HepG2 (cell line): ENCODE data around the gene ELF1. TPM values are rescaled to one million over a fixed set of nuclear protein-coding genes. Genes with fewer than 3 reads are reported as not detected.
A peak's percentile ranks its signal among the peaks of the same experiment; 100 is the strongest.

ENCODE experiments used
- CREM ChIP-seq, 2 experiments: sonication (generic) in 1 of 2; formaldehyde crosslinking in 1 of 2; IDR thresholded peaks; 2 replicates each; pipeline versions ENCODE4 v1.4.0 to v1.6.1; 2016 to 2020; ENCODE audit warnings: antibody characterized with exemption in 1 of 2, mild to moderate bottlenecking in 1 of 2, missing genetic modification reagents in 1 of 2
- ELF3 ChIP-seq: IDR thresholded peaks from 2 replicates; pipeline ENCODE4 v1.6.1; 2016; ENCODE audit warnings: missing genetic modification reagents, missing compliant biosample characterization
- HDAC1 ChIP-seq: sonication (generic); formaldehyde crosslinking; IDR thresholded peaks from 2 replicates; pipeline ENCODE4 v1.5.1; 2020; ENCODE audit warnings: mild to moderate bottlenecking, missing genetic modification reagents
- NCOA5 ChIP-seq: sonication (generic); formaldehyde crosslinking; IDR thresholded peaks from 2 replicates; pipeline ENCODE4 v1.4.0; 2020; ENCODE audit warnings: missing genetic modification reagents
- SCMH1 ChIP-seq: sonication (generic); formaldehyde crosslinking; IDR thresholded peaks from 2 replicates; pipeline ENCODE4 v1.9.0; 2021; ENCODE audit warnings: missing genetic modification reagents, mild to moderate bottlenecking, borderline replicate concordance
- SUZ12 ChIP-seq: fragments of 150-350 bp; IDR thresholded peaks from 2 replicates; pipeline ENCODE4 v1.6.1; 2014; ENCODE audit warnings: low read depth, low read length
- TBL1XR1 ChIP-seq: fragments of 150-350 bp; IDR thresholded peaks from 2 replicates; pipeline ENCODE4 v1.6.1; 2014; ENCODE audit warnings: borderline replicate concordance, low read length; ENCODE audit not compliant: partially characterized antibody
- ZFX ChIP-seq: sonication (generic); formaldehyde crosslinking; IDR thresholded peaks from 2 replicates; pipeline ENCODE4 v1.4.0; 2020; ENCODE audit warnings: mild to moderate bottlenecking, low read depth, missing genetic modification reagents, moderate library complexity
- ZNF225 ChIP-seq: sonication (generic); formaldehyde crosslinking; IDR thresholded peaks from 2 replicates; pipeline ENCODE4 v1.4.0; 2020; ENCODE audit warnings: mild to moderate bottlenecking, missing genetic modification reagents
- ZNF256 ChIP-seq: sonication (generic); formaldehyde crosslinking; conservative IDR thresholded peaks from 2 replicates; pipeline ENCODE4 v1.4.0; 2020; ENCODE audit warnings: missing genetic modification reagents
- ZNF317 ChIP-seq: sonication (generic); formaldehyde crosslinking; IDR thresholded peaks from 2 replicates; pipeline ENCODE4 v1.5.0; 2020; ENCODE audit warnings: mild to moderate bottlenecking, missing genetic modification reagents
- polyA plus RNA-seq, 8 experiments: library from polyadenylated mRNA; depleted of rRNA in 3 of 8; stranded (reverse) in 7 of 8; unstranded in 1 of 8; fragments of >200 nt; fragmentation: Illumina TruSeq in 4 of 8; extraction: Trizol in 4 of 8; gene quantifications; 2 replicates each; pipeline versions ENCODE4 v1.2.1 to v1.2.3, GENCODE V29; 2011 to 2016; ENCODE audit warnings: low read depth in 4 of 8, missing spikeins in 1 of 8, mixed read lengths in 1 of 8; ENCODE audit not compliant: insufficient read depth in 1 of 8
- total RNA-seq, 5 experiments: library from RNA; depleted of rRNA; stranded (reverse); fragments of >200 nt; fragmentation: Illumina TruSeq; extraction: Trizol; gene quantifications; 2 replicates each; pipeline ENCODE4 v1.2.3, GENCODE V29; 2016; ENCODE audit warnings: low read depth in 1 of 5
- TF ChIP-seq, protein P1 (sequence below): sonication (generic); formaldehyde crosslinking; IDR thresholded peaks from 2 replicates; pipeline ENCODE4 v1.4.0; 2020; ENCODE audit warnings: missing genetic modification reagents, mild to moderate bottlenecking, borderline replicate concordance
- TF ChIP-seq, protein P2 (sequence below): sonication (generic); formaldehyde crosslinking; IDR thresholded peaks from 2 replicates; pipeline ENCODE4 v1.5.0; 2020; ENCODE audit warnings: missing genetic modification reagents
- TF ChIP-seq, protein P3 (sequence below): IDR thresholded peaks from 2 replicates; pipeline ENCODE4 v1.6.1; 2018; ENCODE audit warnings: missing genetic modification reagents
- TF ChIP-seq, protein P4 (sequence below): sonication (generic); formaldehyde crosslinking; IDR thresholded peaks from 2 replicates; pipeline ENCODE4 v1.8.1; 2023; ENCODE audit warnings: mild to moderate bottlenecking, moderate library complexity, missing genetic modification reagents
- TF ChIP-seq, protein P5 (sequence below): IDR thresholded peaks from 2 replicates; pipeline ENCODE4 v1.6.1; 2016; ENCODE audit warnings: missing genetic modification reagents, missing compliant biosample characterization
- TF ChIP-seq, protein P6 (sequence below): sonication (generic); formaldehyde crosslinking; IDR thresholded peaks from 2 replicates; pipeline ENCODE4 v1.4.0; 2020; ENCODE audit warnings: missing genetic modification reagents

Gene ELF1
- total and polyA plus RNA-seq, 2 of the 13 experiments (the other 11 are each of a cell fraction or from before 2014, with no cell fraction given), result 24.6 to 71.5 TPM

DNA sequence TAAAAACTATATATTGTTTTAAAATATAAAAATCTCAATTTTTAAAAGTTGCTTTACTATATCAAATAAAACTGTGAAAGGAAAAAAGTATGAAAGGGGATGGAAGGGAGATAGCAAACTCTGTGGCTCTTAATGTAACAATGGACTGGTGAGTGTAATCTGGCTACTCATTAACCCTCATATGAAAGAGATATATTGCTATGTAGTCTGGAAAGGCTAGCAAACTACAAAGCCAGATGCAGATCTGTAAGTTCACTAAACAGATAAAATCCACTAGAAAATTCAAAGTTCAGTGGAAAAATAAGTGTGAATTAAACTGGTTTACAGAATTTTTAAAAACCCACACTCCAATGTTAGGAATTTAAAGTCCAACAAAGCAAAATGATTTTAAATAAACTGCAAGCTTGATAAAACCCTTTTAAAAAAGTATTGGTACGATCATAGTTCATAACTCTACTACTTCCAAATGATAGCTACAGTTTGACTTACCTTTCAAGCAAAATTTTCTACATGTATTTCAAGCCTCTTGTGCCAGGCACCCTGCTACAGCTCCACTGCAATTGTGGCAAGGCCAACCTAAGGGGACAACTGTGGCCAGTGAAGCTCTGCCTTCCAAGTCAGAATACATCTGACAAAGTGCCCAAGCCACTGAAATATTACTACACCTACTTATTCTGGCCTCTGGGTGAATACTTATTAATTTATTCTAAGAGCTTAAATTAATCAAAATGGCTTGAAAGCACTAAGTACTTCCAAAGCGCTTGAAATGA is 647 bp upstream of the ELF1 start (continued):
- TF ChIP-seq, protein P1, sequence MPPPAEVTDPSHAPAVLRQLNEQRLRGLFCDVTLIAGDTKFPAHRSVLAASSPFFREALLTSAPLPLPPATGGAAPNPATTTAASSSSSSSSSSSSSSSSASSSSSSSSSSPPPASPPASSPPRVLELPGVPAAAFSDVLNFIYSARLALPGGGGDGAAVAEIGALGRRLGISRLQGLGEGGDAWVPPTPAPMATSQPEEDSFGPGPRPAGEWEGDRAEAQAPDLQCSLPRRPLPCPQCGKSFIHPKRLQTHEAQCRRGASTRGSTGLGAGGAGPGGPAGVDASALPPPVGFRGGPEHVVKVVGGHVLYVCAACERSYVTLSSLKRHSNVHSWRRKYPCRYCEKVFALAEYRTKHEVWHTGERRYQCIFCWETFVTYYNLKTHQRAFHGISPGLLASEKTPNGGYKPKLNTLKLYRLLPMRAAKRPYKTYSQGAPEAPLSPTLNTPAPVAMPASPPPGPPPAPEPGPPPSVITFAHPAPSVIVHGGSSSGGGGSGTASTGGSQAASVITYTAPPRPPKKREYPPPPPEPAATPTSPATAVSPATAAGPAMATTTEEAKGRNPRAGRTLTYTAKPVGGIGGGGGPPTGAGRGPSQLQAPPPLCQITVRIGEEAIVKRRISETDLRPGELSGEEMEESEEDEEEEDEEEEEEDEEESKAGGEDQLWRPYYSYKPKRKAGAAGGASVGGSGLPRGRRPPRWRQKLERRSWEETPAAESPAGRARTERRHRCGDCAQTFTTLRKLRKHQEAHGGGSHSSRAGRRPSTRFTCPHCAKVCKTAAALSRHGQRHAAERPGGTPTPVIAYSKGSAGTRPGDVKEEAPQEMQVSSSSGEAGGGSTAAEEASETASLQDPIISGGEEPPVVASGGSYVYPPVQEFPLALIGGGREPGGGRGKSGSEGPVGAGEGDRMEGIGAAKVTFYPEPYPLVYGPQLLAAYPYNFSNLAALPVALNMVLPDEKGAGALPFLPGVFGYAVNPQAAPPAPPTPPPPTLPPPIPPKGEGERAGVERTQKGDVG (CRISPR knock-in tag), result no peak
- TF ChIP-seq SCMH1 (CRISPR knock-in tag), result no peak
- no peak for TF ChIP-seq ZNF225 (CRISPR knock-in tag)
- TF ChIP-seq HDAC1 (CRISPR knock-in tag), result 0 out of 2 replicates have a peak, but pooled peaks have one; percentile 16
- TF ChIP-seq SUZ12, result no peak
- TF ChIP-seq ZFX (CRISPR knock-in tag), result no peak
- peak; percentile 42; the same call in 1 of the 2 replicates for TF ChIP-seq CREM (IDR thresholded peaks at IDR 0.05)
- TF ChIP-seq CREM (CRISPR knock-in tag; IDR thresholded peaks at IDR 0.05), result no peak
- no peak for TF ChIP-seq ELF3 (CRISPR knock-in tag)
- TF ChIP-seq ZNF317, result no peak
- TF ChIP-seq, protein P2, sequence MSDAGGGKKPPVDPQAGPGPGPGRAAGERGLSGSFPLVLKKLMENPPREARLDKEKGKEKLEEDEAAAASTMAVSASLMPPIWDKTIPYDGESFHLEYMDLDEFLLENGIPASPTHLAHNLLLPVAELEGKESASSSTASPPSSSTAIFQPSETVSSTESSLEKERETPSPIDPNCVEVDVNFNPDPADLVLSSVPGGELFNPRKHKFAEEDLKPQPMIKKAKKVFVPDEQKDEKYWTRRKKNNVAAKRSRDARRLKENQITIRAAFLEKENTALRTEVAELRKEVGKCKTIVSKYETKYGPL, result no peak
- TF ChIP-seq, protein P3, sequence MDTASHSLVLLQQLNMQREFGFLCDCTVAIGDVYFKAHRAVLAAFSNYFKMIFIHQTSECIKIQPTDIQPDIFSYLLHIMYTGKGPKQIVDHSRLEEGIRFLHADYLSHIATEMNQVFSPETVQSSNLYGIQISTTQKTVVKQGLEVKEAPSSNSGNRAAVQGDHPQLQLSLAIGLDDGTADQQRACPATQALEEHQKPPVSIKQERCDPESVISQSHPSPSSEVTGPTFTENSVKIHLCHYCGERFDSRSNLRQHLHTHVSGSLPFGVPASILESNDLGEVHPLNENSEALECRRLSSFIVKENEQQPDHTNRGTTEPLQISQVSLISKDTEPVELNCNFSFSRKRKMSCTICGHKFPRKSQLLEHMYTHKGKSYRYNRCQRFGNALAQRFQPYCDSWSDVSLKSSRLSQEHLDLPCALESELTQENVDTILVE, result no peak
- no peak for TF ChIP-seq TBL1XR1
- TF ChIP-seq, protein P4, sequence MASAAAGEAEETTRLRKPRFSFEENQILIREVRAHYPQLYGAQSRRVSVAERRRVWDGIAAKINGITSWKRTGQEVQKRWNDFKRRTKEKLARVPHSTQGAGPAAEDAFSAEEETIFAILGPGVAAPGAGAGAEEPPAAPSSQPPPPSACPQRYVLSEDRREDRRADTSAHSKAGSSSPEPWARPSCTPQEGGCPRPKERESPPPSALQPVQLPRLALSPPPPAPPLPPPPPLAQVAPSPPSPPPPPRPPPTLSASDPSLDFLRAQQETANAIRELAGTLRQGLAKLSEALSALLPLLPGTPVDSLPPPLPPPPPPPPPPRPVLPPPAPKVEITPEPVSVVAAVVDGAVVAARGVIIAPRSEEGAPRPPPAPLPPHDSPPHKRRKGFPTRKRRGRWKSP, result no peak
- no peak for TF ChIP-seq NCOA5 (CRISPR knock-in tag)
- TF ChIP-seq, protein P5, sequence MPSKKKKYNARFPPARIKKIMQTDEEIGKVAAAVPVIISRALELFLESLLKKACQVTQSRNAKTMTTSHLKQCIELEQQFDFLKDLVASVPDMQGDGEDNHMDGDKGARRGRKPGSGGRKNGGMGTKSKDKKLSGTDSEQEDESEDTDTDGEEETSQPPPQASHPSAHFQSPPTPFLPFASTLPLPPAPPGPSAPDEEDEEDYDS, result peak; percentile 47; the same call in 1 of the 2 replicates
- TF ChIP-seq, protein P6, sequence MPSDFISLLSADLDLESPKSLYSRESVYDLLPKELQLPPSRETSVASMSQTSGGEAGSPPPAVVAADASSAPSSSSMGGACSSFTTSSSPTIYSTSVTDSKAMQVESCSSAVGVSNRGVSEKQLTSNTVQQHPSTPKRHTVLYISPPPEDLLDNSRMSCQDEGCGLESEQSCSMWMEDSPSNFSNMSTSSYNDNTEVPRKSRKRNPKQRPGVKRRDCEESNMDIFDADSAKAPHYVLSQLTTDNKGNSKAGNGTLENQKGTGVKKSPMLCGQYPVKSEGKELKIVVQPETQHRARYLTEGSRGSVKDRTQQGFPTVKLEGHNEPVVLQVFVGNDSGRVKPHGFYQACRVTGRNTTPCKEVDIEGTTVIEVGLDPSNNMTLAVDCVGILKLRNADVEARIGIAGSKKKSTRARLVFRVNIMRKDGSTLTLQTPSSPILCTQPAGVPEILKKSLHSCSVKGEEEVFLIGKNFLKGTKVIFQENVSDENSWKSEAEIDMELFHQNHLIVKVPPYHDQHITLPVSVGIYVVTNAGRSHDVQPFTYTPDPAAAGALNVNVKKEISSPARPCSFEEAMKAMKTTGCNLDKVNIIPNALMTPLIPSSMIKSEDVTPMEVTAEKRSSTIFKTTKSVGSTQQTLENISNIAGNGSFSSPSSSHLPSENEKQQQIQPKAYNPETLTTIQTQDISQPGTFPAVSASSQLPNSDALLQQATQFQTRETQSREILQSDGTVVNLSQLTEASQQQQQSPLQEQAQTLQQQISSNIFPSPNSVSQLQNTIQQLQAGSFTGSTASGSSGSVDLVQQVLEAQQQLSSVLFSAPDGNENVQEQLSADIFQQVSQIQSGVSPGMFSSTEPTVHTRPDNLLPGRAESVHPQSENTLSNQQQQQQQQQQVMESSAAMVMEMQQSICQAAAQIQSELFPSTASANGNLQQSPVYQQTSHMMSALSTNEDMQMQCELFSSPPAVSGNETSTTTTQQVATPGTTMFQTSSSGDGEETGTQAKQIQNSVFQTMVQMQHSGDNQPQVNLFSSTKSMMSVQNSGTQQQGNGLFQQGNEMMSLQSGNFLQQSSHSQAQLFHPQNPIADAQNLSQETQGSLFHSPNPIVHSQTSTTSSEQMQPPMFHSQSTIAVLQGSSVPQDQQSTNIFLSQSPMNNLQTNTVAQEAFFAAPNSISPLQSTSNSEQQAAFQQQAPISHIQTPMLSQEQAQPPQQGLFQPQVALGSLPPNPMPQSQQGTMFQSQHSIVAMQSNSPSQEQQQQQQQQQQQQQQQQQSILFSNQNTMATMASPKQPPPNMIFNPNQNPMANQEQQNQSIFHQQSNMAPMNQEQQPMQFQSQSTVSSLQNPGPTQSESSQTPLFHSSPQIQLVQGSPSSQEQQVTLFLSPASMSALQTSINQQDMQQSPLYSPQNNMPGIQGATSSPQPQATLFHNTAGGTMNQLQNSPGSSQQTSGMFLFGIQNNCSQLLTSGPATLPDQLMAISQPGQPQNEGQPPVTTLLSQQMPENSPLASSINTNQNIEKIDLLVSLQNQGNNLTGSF (CRISPR knock-in tag), result no peak
- TF ChIP-seq ZNF256, result no peak
